Measurements from ENCODE around the gene TMEM255B. TPM values are rescaled to one million over a fixed set of nuclear protein-coding genes. Genes with fewer than 3 reads are reported as not detected.

Gene TMEM255B
- total RNA-seq, 1 experiment from 2014 or later: not detected

GRCh38 chr13:113762538-113762937, 3.5 kb downstream of the TMEM255B start:
- BruUV-seq (replicated peaks): no TSS peak
- Mint-ChIP-seq H3K4me1 (ENCODE audit: low read depth, unreplicated experiment) (peaks cover 8% of the 10 kb centered on the region), H3K27me3 (ENCODE audit: unreplicated experiment) (peaks cover 24% of the 10 kb centered on the region), H3K36me3 (ENCODE audit: insufficient read depth, unreplicated experiment) (no peaks in the 10 kb centered on the region), H3K9me3 (ENCODE audit: low read depth, unreplicated experiment) (no peaks in the 10 kb centered on the region), H3K27ac (ENCODE audit: unreplicated experiment) (no peak overlapping the region), H3K4me3 (ENCODE audit: low read depth, unreplicated experiment) (no peak overlapping the region)
- no peak for TF ChIP-seq CTCF (IDR thresholded peaks at IDR 0.05; ENCODE audit: unreplicated experiment)
- no peak for DNase-seq
- CTCF ChIA-PET: no interaction called here
- intact Hi-C loops (cut with micrococcal nuclease; ENCODE audit: unreplicated experiment): no loop called here

GRCh38 chr13:113763254-113763653, 4.2 kb downstream of the TMEM255B start:
- Mint-ChIP-seq H3K27me3 (ENCODE audit: unreplicated experiment) (peaks cover 24% of the 10 kb centered on the region), H3K9me3 (ENCODE audit: low read depth, unreplicated experiment) (no peaks in the 10 kb centered on the region), H3K4me1 (ENCODE audit: low read depth, unreplicated experiment) (peaks cover 8% of the 10 kb centered on the region), H3K36me3 (ENCODE audit: insufficient read depth, unreplicated experiment) (no peaks in the 10 kb centered on the region), H3K27ac (ENCODE audit: unreplicated experiment) (no peak overlapping the region), H3K4me3 (ENCODE audit: low read depth, unreplicated experiment) (no peak overlapping the region)
- BruUV-seq (replicated peaks): no TSS peak
- intact Hi-C loops (cut with micrococcal nuclease; ENCODE audit: unreplicated experiment): no loop called here
- TF ChIP-seq CTCF (IDR thresholded peaks at IDR 0.05; ENCODE audit: unreplicated experiment): no peak
- CTCF ChIA-PET: no interaction called here
- DNase-seq: no peak

GRCh38 chr13:113763961-113764792, 5.2 kb downstream of the TMEM255B start:
- CTCF ChIA-PET: no interaction called here
- BruUV-seq (replicated peaks): no TSS peak
- no peak for DNase-seq
- Mint-ChIP-seq H3K4me1 (ENCODE audit: low read depth, unreplicated experiment) (peaks cover 7% of the 10 kb centered on the region), H3K27ac (ENCODE audit: unreplicated experiment) (no peak overlapping the region), H3K4me3 (ENCODE audit: low read depth, unreplicated experiment) (no peak overlapping the region), H3K9me3 (ENCODE audit: low read depth, unreplicated experiment) (no peaks in the 10 kb centered on the region), H3K36me3 (ENCODE audit: insufficient read depth, unreplicated experiment) (no peaks in the 10 kb centered on the region), H3K27me3 (ENCODE audit: unreplicated experiment) (peaks cover 20% of the 10 kb centered on the region)
- no peak for TF ChIP-seq CTCF (IDR thresholded peaks at IDR 0.05; ENCODE audit: unreplicated experiment)
- intact Hi-C loops (cut with micrococcal nuclease; ENCODE audit: unreplicated experiment): no loop called here

- Mint-ChIP-seq H3K36me3 (ENCODE audit: insufficient read depth, unreplicated experiment) (no peaks in the 10 kb centered on the region), H3K4me1 (ENCODE audit: low read depth, unreplicated experiment) (no peaks in the 10 kb centered on the region), H3K27ac (ENCODE audit: unreplicated experiment) (no peak overlapping the region), H3K4me3 (ENCODE audit: low read depth, unreplicated experiment) (no peak overlapping the region), H3K9me3 (ENCODE audit: low read depth, unreplicated experiment) (no peaks in the 10 kb centered on the region), H3K27me3 (ENCODE audit: unreplicated experiment) (peaks cover 12% of the 10 kb centered on the region)
- DNase-seq: no peak
- intact Hi-C loops (cut with micrococcal nuclease; ENCODE audit: unreplicated experiment): no loop called here
- BruUV-seq (replicated peaks): no TSS peak
- no peak for TF ChIP-seq CTCF (IDR thresholded peaks at IDR 0.05; ENCODE audit: unreplicated experiment)
- CTCF ChIA-PET: no interaction called here
Observed at GRCh38 chr13:113764793-113765563, 6.0 kb downstream of the TMEM255B start.
